Anterior cingulate cortex (tissue), 58 donors: ENCODE data around the gene DHX30.

Source experiments
- DNase-seq, 58 donors: peaks; one replicate each; lab custom pipeline; 2025; lab: John Stamatoyannopoulos, UW

DHX30 gene

DNA sequence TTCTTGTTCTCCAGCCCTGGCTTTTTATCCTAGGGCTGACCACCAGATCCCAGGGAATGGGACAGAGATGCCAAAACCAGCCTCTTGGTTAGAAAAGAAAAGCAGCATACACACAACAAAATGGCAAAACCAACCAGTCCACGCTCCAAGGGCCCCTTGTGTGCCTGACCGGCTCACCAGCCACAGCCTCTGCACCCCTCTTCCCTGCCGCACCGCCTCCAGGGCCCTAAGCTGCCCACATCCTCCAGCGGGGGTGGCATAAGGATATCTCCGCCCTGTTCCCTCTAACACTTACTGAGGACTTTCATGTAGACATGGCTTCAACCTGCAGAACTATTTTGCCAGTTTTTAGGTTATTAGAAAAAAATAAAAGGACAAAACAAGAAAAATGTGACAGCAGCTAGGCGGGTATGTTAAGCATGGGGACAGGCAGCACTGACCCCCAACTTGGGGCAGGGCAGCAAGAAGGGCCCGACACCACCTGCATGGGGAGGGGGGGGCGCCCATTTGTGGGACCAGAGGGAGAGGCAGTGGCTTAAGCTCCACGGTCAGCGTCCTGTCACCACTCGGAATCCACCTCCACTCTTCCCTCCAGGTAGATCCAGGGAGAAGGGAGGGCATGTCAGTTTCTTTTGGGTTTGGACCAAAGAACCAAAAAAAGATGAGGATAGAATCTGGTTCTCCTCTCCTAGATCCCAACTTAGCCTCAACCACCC is 49.1 kb downstream of the DHX30 start:
- DNase-seq, result no peak

- peak in 22 of 58 donors; percentile 21 to 78 (median 47) for DNase-seq
Measured at GRCh38 chr3:47852604-47853602, 50.0 kb downstream of the DHX30 start.

DNA sequence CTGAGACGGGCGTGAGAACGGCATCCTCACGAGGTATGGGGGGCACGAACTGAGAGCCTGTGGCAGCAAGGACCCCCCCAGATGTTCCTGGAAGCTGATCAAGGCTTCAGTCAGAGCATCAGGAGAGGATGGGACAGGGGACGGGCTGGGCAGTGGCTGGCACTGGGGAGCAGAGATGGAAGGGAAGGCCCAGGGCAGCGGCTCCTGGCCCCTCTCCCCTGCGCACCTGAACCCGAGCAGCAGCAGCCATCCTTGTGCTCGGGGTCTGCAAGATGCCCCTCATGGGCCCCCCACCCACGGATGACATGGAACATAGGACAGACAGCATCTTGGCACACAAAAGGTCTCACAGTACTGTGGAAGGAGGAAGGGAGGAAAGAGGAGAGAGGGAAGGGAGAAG is 51.3 kb downstream of the DHX30 start:
- DNase-seq, result no peak

GRCh38 chr3:47854720-47855455 is 52.0 kb downstream of the DHX30 start:
- no peak for DNase-seq

- no peak for DNase-seq
Measured at GRCh38 chr3:47855461-47856383, 52.8 kb downstream of the DHX30 start.

DNA sequence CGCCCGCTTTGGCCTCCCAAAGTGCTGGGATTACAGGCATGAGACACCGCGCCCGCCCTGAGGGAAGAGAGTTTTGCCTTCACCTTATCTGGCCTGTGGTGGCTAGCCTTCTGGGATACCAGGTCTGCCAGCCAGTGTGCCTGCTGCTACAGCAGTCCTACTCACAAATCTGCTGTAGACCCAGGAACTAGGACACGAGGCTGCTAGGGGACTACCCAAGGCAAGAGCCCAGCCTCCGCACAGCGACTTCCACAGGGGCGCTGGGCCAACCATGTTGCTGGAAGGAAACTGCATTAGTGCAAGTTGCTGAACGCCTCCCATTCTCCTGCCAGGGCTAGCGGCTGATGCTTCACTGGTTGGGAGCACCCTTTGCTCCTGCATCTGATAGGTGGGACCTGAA is 53.7 kb downstream of the DHX30 start:
- DNase-seq, result peak in 33 of 58 donors; percentile 15 to 77 (median 47)

- DNase-seq, result no peak
Measured at GRCh38 chr3:47857151-47857550, 54.2 kb downstream of the DHX30 start.

GRCh38 chr3:47859956-47860605 is 57.1 kb downstream of the DHX30 start:
- no peak for DNase-seq

DNA sequence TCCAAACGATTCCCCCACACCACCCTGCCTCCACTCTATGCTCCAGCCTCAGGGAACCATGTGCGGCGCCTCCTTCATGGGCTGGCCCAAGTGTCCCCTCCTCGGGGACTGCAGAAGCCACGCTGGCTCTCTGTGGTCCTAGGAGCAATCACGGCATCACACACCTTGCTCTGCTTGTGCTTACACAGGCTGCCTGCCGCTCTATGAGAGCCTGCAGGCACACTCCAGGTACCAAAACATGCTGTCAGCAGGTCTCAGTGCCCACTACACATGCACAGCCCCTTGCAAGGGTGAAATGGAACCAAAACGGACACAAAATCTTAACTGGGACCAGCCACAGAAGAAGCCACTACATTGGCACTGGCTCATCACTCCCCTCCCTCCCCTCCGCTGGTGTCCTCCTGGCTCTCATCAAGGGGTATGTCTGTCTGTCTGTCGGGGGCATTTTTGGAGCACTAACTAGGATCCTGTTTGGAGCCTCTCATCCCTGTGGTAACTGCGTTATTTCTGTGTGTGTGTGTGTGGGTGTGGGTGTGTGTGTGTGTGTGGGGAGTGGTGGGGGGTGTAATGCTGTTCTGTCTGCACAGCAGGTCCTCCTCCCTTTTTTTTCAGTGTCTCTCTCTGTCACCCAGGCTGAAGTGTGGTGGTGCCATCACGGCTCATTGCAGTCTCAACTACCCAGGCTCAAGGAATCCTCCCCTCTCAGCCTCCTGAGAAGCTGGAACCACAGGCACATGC is 60.6 kb downstream of the DHX30 start:
- DNase-seq, result no peak

GRCh38 chr3:47865192-47865591 is 62.3 kb downstream of the DHX30 start:
- no peak for DNase-seq

- DNase-seq, result peak in 2 of 58 donors; percentile 12 to 22
Measured at GRCh38 chr3:47867451-47868044, 64.6 kb downstream of the DHX30 start.

- no peak for DNase-seq
Measured at GRCh38 chr3:47868306-47868705, 65.4 kb downstream of the DHX30 start.

- DNase-seq, result no peak
Measured at GRCh38 chr3:47870156-47870555, 67.2 kb downstream of the DHX30 start.

- no peak for DNase-seq
Measured at GRCh38 chr3:47870702-47871260, 67.8 kb downstream of the DHX30 start.

DNA sequence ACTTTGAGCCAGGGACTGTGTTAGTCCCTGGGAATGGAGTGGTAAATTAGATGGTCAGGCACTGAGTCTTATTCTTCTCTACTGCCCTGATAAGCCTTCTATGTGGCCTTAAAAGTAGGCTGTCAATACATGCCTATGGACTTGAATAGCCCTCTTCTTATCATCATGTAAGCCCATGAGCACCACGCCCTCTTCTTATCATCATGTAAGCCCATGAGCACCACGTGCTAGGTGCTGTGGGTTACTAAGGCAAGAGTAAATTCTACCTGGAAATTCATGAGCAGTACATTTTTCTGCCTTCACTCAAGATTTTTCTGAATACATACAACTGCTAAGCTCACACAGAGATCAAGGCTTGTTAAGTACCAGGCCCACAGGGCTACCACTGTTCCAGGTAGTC is 68.5 kb downstream of the DHX30 start:
- DNase-seq, result no peak

GRCh38 chr3:47872916-47873315 is 70.0 kb downstream of the DHX30 start:
- DNase-seq, result no peak

GRCh38 chr3:47874438-47874837 is 71.5 kb downstream of the DHX30 start:
- no peak for DNase-seq

DNA sequence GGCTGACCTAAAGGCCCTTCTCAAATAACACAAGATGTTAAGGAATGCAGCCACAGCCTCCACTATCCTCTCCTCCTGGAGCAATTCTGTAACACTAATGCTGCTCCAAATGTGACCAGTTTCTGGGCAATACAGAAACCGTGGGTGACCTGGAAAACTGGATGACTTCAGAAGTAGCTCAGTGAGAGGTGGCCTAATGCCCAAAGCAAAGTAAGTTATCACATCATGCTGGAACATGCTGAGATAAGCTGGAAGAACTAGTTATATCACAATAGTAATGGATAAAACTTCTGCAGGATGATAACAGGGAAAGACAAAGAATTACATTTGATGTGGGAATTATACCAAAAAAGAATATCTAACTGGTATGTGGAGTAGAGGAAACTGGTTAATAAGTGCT is 72.0 kb downstream of the DHX30 start:
- DNase-seq, result no peak
